ENCODE data around the gene UNC13A. TPM values are rescaled to one million over a fixed set of nuclear protein-coding genes. Genes with fewer than 3 reads are reported as not detected.
A peak's percentile ranks its signal among the peaks of the same experiment; 100 is the strongest.

UNC13A gene
- polyA plus RNA-seq, 3 donors = 0.01 TPM; not detected in 2

DNA sequence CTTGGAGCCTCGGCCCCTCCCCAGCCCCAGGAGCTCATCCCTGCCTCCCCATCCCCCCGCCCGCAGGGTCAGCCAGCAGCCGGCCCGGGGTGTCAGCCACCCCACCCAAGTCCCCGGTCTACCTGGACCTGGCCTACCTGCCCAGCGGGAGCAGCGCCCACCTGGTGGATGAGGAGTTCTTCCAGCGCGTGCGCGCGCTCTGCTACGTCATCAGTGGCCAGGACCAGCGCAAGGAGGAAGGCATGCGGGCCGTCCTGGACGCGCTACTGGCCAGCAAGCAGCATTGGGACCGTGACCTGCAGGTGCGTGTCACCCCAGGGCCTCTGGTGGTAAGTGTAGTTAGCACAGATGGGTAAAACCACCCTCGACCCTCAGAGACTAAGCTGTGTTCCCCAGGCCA is 45.0 kb upstream of the UNC13A start:
- Histone ChIP-seq H3K27ac (ENCODE audit: low read depth in 1 of 2, low read length in 2 of 2) (no peak overlapping the region), H3K4me3 (replicated peaks in 1 of 3; ENCODE audit: low read depth in 2 of 3, low read length in 3 of 3) (no peak overlapping the region), H3K9ac (ENCODE audit: insufficient read depth, low read length, poor library complexity, severe bottlenecking) (no peak overlapping the region), H3K4me1 (ENCODE audit: control insufficient read depth in 1 of 2, insufficient read depth in 2 of 2, low read length in 2 of 2) (peaks cover 0 to 5% of the 10 kb centered on the region in 2 donors), H2AFZ (ENCODE audit: insufficient read depth, low read depth, low read length, poor library complexity, severe bottlenecking) (no peak overlapping the region), H3K27me3 (ENCODE audit: control insufficient read depth in 2 of 2, insufficient read depth in 2 of 2, low read length in 2 of 2) (no peaks in the 10 kb centered on the region), H3K36me3 (replicated peaks in 1 of 2; ENCODE audit: control insufficient read depth in 1 of 2, insufficient read depth in 2 of 2, low read length in 2 of 2) (peaks cover 65 to 100% of the 10 kb centered on the region in 2 donors), H3K9me3 (replicated peaks in 1 of 2; ENCODE audit: control insufficient read depth in 1 of 2, insufficient read depth in 1 of 2, low read length in 2 of 2) (no peaks in the 10 kb centered on the region), H3K79me2 (ENCODE audit: insufficient read depth, low read length) (peaks cover 50% of the 10 kb centered on the region), H3K4me2 (replicated peaks; ENCODE audit: extremely low read depth, low read length, poor library complexity, severe bottlenecking) (no peak overlapping the region), H4K20me1 (ENCODE audit: insufficient read depth, low read length) (peaks cover 74% of the 10 kb centered on the region)
- Mint-ChIP-seq H3K36me3 (peaks cover 76 to 97% of the 10 kb centered on the region in 2 donors), H3K9me3 (peaks cover 0 to 3% (median 0%) of the 10 kb centered on the region in 7 donors), H3K27me3 (ENCODE audit: low read depth in 3 of 3) (no peaks in the 10 kb centered on the region), H3K27ac (peak overlapping the region in 1 of 7 donors; percentile 6), H3K4me1 (peaks cover 18% of the 10 kb centered on the region), H3K4me3 (no peak overlapping the region)
- TF ChIP-seq, protein P1, sequence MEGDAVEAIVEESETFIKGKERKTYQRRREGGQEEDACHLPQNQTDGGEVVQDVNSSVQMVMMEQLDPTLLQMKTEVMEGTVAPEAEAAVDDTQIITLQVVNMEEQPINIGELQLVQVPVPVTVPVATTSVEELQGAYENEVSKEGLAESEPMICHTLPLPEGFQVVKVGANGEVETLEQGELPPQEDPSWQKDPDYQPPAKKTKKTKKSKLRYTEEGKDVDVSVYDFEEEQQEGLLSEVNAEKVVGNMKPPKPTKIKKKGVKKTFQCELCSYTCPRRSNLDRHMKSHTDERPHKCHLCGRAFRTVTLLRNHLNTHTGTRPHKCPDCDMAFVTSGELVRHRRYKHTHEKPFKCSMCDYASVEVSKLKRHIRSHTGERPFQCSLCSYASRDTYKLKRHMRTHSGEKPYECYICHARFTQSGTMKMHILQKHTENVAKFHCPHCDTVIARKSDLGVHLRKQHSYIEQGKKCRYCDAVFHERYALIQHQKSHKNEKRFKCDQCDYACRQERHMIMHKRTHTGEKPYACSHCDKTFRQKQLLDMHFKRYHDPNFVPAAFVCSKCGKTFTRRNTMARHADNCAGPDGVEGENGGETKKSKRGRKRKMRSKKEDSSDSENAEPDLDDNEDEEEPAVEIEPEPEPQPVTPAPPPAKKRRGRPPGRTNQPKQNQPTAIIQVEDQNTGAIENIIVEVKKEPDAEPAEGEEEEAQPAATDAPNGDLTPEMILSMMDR (IDR thresholded peaks at IDR 0.05) = no peak
- DNase-seq = no peak
- 97% methylated on average over 19 of the region's 22 CpGs for WGBS (ENCODE audit: insufficient coverage)
- intact Hi-C loops (cut with micrococcal nuclease) = no loop called here

GRCh38 chr19:17727843-17728242 is 39.7 kb upstream of the UNC13A start:
- Mint-ChIP-seq H3K4me3 (no peak overlapping the region), H3K36me3 (peaks cover 64 to 96% of the 10 kb centered on the region in 2 donors), H3K4me1 (peaks cover 18% of the 10 kb centered on the region), H3K27ac (no peak overlapping the region), H3K9me3 (peaks cover 0 to 5% (median 0%) of the 10 kb centered on the region in 7 donors), H3K27me3 (ENCODE audit: low read depth in 3 of 3) (no peaks in the 10 kb centered on the region)
- intact Hi-C loops (cut with micrococcal nuclease) = no loop called here
- 99% methylated on average over 18 of the region's 19 CpGs for WGBS (ENCODE audit: insufficient coverage)
- Histone ChIP-seq H3K27me3 (ENCODE audit: control insufficient read depth in 2 of 2, insufficient read depth in 2 of 2, low read length in 2 of 2) (no peaks in the 10 kb centered on the region), H4K20me1 (ENCODE audit: insufficient read depth, low read length) (peaks cover 99% of the 10 kb centered on the region), H3K9me3 (replicated peaks in 1 of 2; ENCODE audit: control insufficient read depth in 1 of 2, insufficient read depth in 1 of 2, low read length in 2 of 2) (no peaks in the 10 kb centered on the region), H2AFZ (ENCODE audit: insufficient read depth, low read depth, low read length, poor library complexity, severe bottlenecking) (no peak overlapping the region), H3K4me1 (ENCODE audit: control insufficient read depth in 1 of 2, insufficient read depth in 2 of 2, low read length in 2 of 2) (peaks cover 0 to 6% of the 10 kb centered on the region in 2 donors), H3K36me3 (replicated peaks in 1 of 2; ENCODE audit: control insufficient read depth in 1 of 2, insufficient read depth in 2 of 2, low read length in 2 of 2) (peaks cover 79 to 98% of the 10 kb centered on the region in 2 donors), H3K4me2 (replicated peaks; ENCODE audit: extremely low read depth, low read length, poor library complexity, severe bottlenecking) (no peak overlapping the region), H3K79me2 (ENCODE audit: insufficient read depth, low read length) (peaks cover 96% of the 10 kb centered on the region), H3K27ac (ENCODE audit: low read depth in 1 of 2, low read length in 2 of 2) (peak overlapping the region in 1 of 2 donors; percentile 31), H3K9ac (ENCODE audit: insufficient read depth, low read length, poor library complexity, severe bottlenecking) (no peak overlapping the region), H3K4me3 (replicated peaks in 1 of 3; ENCODE audit: low read depth in 2 of 3, low read length in 3 of 3) (no peak overlapping the region)
- TF ChIP-seq, protein P1 (IDR thresholded peaks at IDR 0.05) = no peak
- DNase-seq = no peak

Data from CD14-positive monocyte (primary cell).